ENCODE data around the gene BTBD2.
"Not testable (repeated sequence)": the region's sequence is repeated elsewhere in the genome, so short reads cannot be mapped to it uniquely, and the experiment has no call there.

GRCh38 chr19:1988464-1988863 lies 27.1 kb downstream of the BTBD2 start:
- TF ChIP-seq CTCF (IDR thresholded peaks at IDR 0.05 in 2 of 3, conservative IDR thresholded peaks at IDR 0.05 in 1 of 3; ENCODE audit: control insufficient read depth in 2 of 3, extremely low read depth in 1 of 3, insufficient read depth in 1 of 3, low read depth in 3 of 3, low read length in 3 of 3); POLR2AphosphoS5 (IDR thresholded peaks at IDR 0.05; ENCODE audit: low read length); GABPA (IDR thresholded peaks at IDR 0.05; ENCODE audit: low read depth); CREM (IDR thresholded peaks at IDR 0.05; ENCODE audit: low read depth); EZH2 (IDR thresholded peaks at IDR 0.05; ENCODE audit: borderline replicate concordance, control insufficient read depth, low read depth, low read length); ZNF274 (IDR thresholded peaks at IDR 0.05; ENCODE audit: insufficient read depth, insufficient read length); TAF1 (IDR thresholded peaks at IDR 0.05; ENCODE audit: borderline replicate concordance, low read depth, low read length); YY1 (IDR thresholded peaks at IDR 0.05; ENCODE audit: low read depth, low read length): not testable (repeated sequence)
